ENCODE measurements around the gene PRR16. TPM values are rescaled to one million over a fixed set of nuclear protein-coding genes. Genes with fewer than 3 reads are reported as not detected.

Gene PRR16
- total RNA-seq, 6 experiments from 2014 or later: 53.5 to 74.0 (median 61.2) TPM

DNA sequence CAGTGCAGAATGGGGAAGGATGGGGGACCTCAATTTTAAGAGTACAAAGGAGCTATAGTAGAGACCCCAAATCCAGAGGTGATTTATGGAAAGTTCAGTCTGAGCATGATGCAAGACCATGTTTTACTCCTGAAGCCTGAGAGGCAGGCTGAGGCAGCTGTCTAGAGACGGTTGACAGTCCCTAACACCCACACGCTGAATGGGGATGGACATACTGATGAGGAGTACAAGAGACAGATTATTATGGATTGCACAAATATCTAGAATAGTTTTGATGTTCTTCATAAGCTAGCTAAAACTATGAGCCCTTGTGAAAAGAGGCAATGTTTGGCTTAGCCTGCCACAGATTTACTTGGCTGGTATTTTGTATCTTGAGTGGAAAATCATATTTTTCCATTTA is 64.5 kb downstream of the PRR16 start:
- Mint-ChIP-seq H3K4me1 (ENCODE audit: low read depth) (peaks cover 67% of the 10 kb centered on the region), H3K36me3 (ENCODE audit: low read depth) (peaks cover 25% of the 10 kb centered on the region), H3K27ac (no peak overlapping the region), H3K27me3 (ENCODE audit: insufficient read depth) (no peaks in the 10 kb centered on the region), H3K4me3 (no peak overlapping the region), H3K9me3 (no peaks in the 10 kb centered on the region)
- no peak for DNase-seq
- TF ChIP-seq, protein P1, sequence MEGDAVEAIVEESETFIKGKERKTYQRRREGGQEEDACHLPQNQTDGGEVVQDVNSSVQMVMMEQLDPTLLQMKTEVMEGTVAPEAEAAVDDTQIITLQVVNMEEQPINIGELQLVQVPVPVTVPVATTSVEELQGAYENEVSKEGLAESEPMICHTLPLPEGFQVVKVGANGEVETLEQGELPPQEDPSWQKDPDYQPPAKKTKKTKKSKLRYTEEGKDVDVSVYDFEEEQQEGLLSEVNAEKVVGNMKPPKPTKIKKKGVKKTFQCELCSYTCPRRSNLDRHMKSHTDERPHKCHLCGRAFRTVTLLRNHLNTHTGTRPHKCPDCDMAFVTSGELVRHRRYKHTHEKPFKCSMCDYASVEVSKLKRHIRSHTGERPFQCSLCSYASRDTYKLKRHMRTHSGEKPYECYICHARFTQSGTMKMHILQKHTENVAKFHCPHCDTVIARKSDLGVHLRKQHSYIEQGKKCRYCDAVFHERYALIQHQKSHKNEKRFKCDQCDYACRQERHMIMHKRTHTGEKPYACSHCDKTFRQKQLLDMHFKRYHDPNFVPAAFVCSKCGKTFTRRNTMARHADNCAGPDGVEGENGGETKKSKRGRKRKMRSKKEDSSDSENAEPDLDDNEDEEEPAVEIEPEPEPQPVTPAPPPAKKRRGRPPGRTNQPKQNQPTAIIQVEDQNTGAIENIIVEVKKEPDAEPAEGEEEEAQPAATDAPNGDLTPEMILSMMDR (IDR thresholded peaks at IDR 0.05): no peak

DNA sequence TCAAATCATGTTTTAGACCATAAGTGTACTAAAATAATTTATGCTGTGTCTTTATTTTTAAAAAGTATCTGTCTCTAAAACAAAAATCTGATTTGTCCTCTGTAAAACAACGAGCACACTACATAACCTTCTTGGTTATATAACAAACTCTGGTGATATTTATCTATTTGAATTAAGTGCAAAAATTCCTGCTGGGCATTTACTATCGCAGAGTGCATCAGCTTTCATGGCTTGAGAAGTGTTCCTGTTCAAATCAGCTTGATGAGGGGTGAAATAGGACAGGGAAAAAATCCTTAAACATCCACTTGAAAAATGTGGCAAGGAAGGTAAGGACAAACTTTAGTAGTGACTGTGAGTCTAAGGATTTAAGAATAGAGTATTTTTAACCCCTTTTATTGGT is 65.3 kb downstream of the PRR16 start:
- Mint-ChIP-seq H3K36me3 (ENCODE audit: low read depth) (peaks cover 19% of the 10 kb centered on the region), H3K4me3 (no peak overlapping the region), H3K9me3 (no peaks in the 10 kb centered on the region), H3K27me3 (ENCODE audit: insufficient read depth) (no peaks in the 10 kb centered on the region), H3K4me1 (ENCODE audit: low read depth) (peaks cover 70% of the 10 kb centered on the region), H3K27ac (no peak overlapping the region)
- TF ChIP-seq, protein P1 (IDR thresholded peaks at IDR 0.05): no peak
- DNase-seq: no peak

DNA sequence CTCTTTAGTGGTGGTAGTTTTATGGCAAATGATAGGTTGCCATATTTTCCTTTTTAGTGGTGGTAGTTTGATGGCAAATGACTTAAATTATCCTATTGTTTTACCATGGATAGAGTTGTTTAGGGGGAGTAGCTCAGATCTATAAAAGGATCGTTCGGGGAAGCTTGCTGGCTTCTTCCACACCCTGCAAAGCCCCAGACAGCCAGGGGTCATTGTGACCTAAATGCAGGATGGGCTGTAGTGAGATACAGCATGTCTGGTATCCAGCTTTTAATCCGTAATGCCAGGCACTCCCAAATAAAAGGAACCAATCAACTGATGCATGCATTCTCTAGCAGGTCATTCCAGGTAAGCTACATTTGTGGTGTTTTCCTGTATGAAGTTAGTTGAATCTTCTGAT is 67.1 kb downstream of the PRR16 start:
- Mint-ChIP-seq H3K9me3 (no peaks in the 10 kb centered on the region), H3K36me3 (ENCODE audit: low read depth) (peaks cover 33% of the 10 kb centered on the region), H3K4me3 (no peak overlapping the region), H3K4me1 (ENCODE audit: low read depth) (peaks cover 82% of the 10 kb centered on the region), H3K27me3 (ENCODE audit: insufficient read depth) (no peaks in the 10 kb centered on the region), H3K27ac (no peak overlapping the region)
- TF ChIP-seq, protein P1 (IDR thresholded peaks at IDR 0.05): no peak
- no peak for DNase-seq

DNA sequence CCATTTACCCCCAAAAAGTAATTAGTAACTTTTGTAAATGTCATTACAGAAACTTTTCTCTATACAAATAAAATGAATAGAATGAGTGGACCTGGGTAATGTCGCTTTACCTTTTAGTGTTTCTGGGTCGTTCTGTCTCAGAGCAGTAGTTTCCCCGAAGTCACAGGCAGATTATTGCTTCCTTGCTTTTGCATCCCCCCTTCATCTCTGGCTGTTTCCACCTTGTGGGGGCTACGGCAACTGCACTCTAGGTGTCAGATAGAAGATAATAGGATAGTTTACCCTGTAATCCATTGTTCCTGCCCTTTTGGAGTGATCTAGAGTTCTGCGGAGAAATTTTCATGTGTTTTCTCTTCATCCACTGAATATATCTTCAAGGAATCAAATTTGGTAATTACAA is 68.7 kb downstream of the PRR16 start:
- H3K9me3 Mint-ChIP-seq: peaks cover 4% of the 10 kb centered on the region
- no peaks in the 10 kb centered on the region for H3K27me3 Mint-ChIP-seq (ENCODE audit: insufficient read depth)
- TF ChIP-seq, protein P1 (IDR thresholded peaks at IDR 0.05): peak; percentile 42
- no peak overlapping the region for H3K27ac Mint-ChIP-seq
- peaks cover 74% of the 10 kb centered on the region for H3K4me1 Mint-ChIP-seq (ENCODE audit: low read depth)
- H3K4me3 Mint-ChIP-seq: no peak overlapping the region
- DNase-seq: no peak
- peaks cover 29% of the 10 kb centered on the region for H3K36me3 Mint-ChIP-seq (ENCODE audit: low read depth)

DNA sequence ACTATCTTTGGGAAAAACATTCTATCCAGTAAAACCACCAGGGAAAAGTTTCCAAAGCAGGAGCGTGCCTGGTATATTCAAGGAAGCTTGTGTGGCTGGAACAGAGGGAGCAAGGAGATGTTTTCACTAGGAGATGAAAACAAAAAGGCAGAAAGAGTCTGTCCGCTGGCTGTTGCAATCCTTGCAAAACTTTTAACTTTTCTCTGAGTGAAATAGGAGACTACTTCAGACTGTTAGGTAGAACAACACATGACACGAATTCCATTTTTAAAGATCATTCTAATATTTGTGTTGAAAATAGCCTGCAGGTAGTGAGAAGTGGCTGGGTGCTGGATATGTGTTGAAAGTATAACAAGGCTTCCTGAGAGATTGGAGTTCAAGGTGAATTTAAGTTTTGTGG is 69.5 kb downstream of the PRR16 start:
- peaks cover 74% of the 10 kb centered on the region for H3K4me1 Mint-ChIP-seq (ENCODE audit: low read depth)
- H3K36me3 Mint-ChIP-seq (ENCODE audit: low read depth): peaks cover 29% of the 10 kb centered on the region
- H3K4me3 Mint-ChIP-seq: no peak overlapping the region
- no peak for DNase-seq
- no peaks in the 10 kb centered on the region; the same call in 1 of the 2 replicates for H3K27me3 Mint-ChIP-seq (ENCODE audit: insufficient read depth)
- no peak overlapping the region for H3K27ac Mint-ChIP-seq
- peaks cover 4% of the 10 kb centered on the region for H3K9me3 Mint-ChIP-seq
- TF ChIP-seq, protein P1 (IDR thresholded peaks at IDR 0.05): no peak

DNA sequence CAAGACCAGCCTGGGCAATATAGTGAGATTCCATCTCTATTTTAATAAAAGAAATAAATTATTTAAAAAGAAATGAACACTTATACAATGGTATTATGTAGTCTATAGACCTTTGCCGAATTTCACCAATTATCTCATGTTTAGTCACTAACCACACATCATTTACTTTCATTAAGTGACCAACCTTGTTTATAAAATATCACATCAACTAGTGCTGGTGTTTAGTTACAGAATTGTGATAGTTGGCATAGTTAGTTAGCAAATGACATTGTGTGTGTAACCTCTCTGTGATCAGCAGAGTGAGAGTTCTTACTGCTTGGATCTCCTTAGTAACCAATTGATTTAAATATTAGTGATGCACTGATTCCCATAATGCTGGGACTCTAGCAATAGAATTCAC is 71.8 kb downstream of the PRR16 start:
- H3K4me3 Mint-ChIP-seq: no peak overlapping the region
- H3K27me3 Mint-ChIP-seq (ENCODE audit: insufficient read depth): no peaks in the 10 kb centered on the region; the same call in 1 of the 2 replicates
- H3K27ac Mint-ChIP-seq: no peak overlapping the region
- TF ChIP-seq, protein P1 (IDR thresholded peaks at IDR 0.05): no peak
- peaks cover 31% of the 10 kb centered on the region for H3K36me3 Mint-ChIP-seq (ENCODE audit: low read depth)
- peaks cover 79% of the 10 kb centered on the region for H3K4me1 Mint-ChIP-seq (ENCODE audit: low read depth)
- DNase-seq: peak; percentile 22
- peaks cover 4% of the 10 kb centered on the region for H3K9me3 Mint-ChIP-seq

All from HFFc6 (cell line).